Raji (cell line): ENCODE results near the gene EIF3I.

ENCODE experiments used
- POLR2A ChIP-seq: IDR thresholded peaks from 2 replicates; pipeline ENCODE4 v1.6.1; 2011; ENCODE audit warnings: low read depth, low read length, control low read depth; ENCODE audit not compliant: insufficient read depth

EIF3I gene

GRCh38 chr1:32234792-32235191 is 12.6 kb downstream of the EIF3I start:
- no peak for TF ChIP-seq POLR2A

GRCh38 chr1:32239337-32239736 is 17.1 kb downstream of the EIF3I start:
- TF ChIP-seq POLR2A: no peak

GRCh38 chr1:32239790-32240139 is 17.6 kb downstream of the EIF3I start:
- TF ChIP-seq POLR2A: no peak

GRCh38 chr1:32240140-32240951 is 18.1 kb downstream of the EIF3I start:
- peak; percentile 50 for TF ChIP-seq POLR2A

GRCh38 chr1:32241001-32241763 is 19.0 kb downstream of the EIF3I start:
- TF ChIP-seq POLR2A: no peak

- no peak for TF ChIP-seq POLR2A
Measured at GRCh38 chr1:32242341-32242851, 20.2 kb downstream of the EIF3I start.

- no peak for TF ChIP-seq POLR2A
Measured at GRCh38 chr1:32246888-32247273, 24.7 kb downstream of the EIF3I start, which contains the start of gene FAM167B. Gene FAM167B (plus strand): TSS chr1:32247222. CDS start chr1:32247422, 200 bp downstream.

GRCh38 chr1:32247452-32247851 is 25.2 kb downstream of the EIF3I start:
- TF ChIP-seq POLR2A: no peak

GRCh38 chr1:32247983-32248889 is 26.0 kb downstream of the EIF3I start:
- TF ChIP-seq POLR2A: peak; percentile 30; the same call in 1 of the 2 replicates

GRCh38 chr1:32249831-32250525 is 27.8 kb downstream of the EIF3I start:
- TF ChIP-seq POLR2A: peak; percentile 57

GRCh38 chr1:32250893-32251716 is 28.9 kb downstream of the EIF3I start, which contains the start of gene LCK:
Gene LCK (plus strand): TSS chr1:32251265. CDS start chr1:32274330, 23,065 bp downstream.
- peak; percentile 69 for TF ChIP-seq POLR2A

GRCh38 chr1:32255072-32256071 is 33.2 kb downstream of the EIF3I start:
- TF ChIP-seq POLR2A: no peak
